ENCODE data around the gene ORC4. TPM values are rescaled to one million over a fixed set of nuclear protein-coding genes. Genes with fewer than 3 reads are reported as not detected.

The ORC4 gene
- polyA plus RNA-seq, 1 donor from 2014 or later: 261 TPM

GRCh38 chr2:147923846-147924245 lies 96.7 kb downstream of the ORC4 start:
- Histone ChIP-seq H3K27me3 (ENCODE audit: insufficient read depth, low read depth, low read length) (no peaks in the 10 kb centered on the region), H3K9ac (ENCODE audit: low read length) (no peak overlapping the region), H3K4me2 (ENCODE audit: low read length) (no peak overlapping the region), H2AFZ (ENCODE audit: low read depth, low read length) (no peak overlapping the region), H3F3A (ENCODE audit: insufficient read depth, low read length, poor library complexity, severe bottlenecking) (no peaks in the 10 kb centered on the region), H3K9me3 (ENCODE audit: low read length) (no peaks in the 10 kb centered on the region), H4K20me1 (ENCODE audit: insufficient read depth) (no peaks in the 10 kb centered on the region), H3K9me2 (ENCODE audit: insufficient read depth, low read length) (no peaks in the 10 kb centered on the region), H3K36me3 (ENCODE audit: insufficient read depth, low read length) (peaks cover 21% of the 10 kb centered on the region), H3K79me2 (replicated peaks; ENCODE audit: insufficient read depth, low read length) (no peaks in the 10 kb centered on the region), H3K4me3 (ENCODE audit: low read length) (no peak overlapping the region), H3K27ac (ENCODE audit: low read length) (no peak overlapping the region)
- TF ChIP-seq REST (IDR thresholded peaks at IDR 0.05; ENCODE audit: borderline replicate concordance) (no peak), RAD21 (conservative IDR thresholded peaks at IDR 0.05) (no peak), EP300 (conservative IDR thresholded peaks at IDR 0.05; ENCODE audit: poor library complexity, severe bottlenecking) (no peak), MXI1 (conservative IDR thresholded peaks at IDR 0.05; ENCODE audit: poor library complexity, severe bottlenecking) (no peak), CTCF (IDR thresholded peaks at IDR 0.05; ENCODE audit: poor library complexity, severe bottlenecking) (no peak), EZH2 (IDR thresholded peaks at IDR 0.05; ENCODE audit: borderline replicate concordance, insufficient read depth, low read length, poor library complexity, severe bottlenecking) (no peak), POLR2AphosphoS5 (IDR thresholded peaks at IDR 0.05) (no peak), SMC3 (conservative IDR thresholded peaks at IDR 0.05; ENCODE audit: poor library complexity) (no peak), TAF1 (IDR thresholded peaks at IDR 0.05; ENCODE audit: low read depth) (no peak)

GRCh38 chr2:147917161-147917560 lies 103.4 kb downstream of the ORC4 start:
- Histone ChIP-seq H3K27ac (ENCODE audit: low read length) (no peak overlapping the region), H3K4me3 (ENCODE audit: low read length) (no peak overlapping the region), H3K36me3 (ENCODE audit: insufficient read depth, low read length) (no peaks in the 10 kb centered on the region), H3K9me3 (ENCODE audit: low read length) (no peaks in the 10 kb centered on the region), H3K79me2 (replicated peaks; ENCODE audit: insufficient read depth, low read length) (peaks cover 8% of the 10 kb centered on the region), H3F3A (ENCODE audit: insufficient read depth, low read length, poor library complexity, severe bottlenecking) (no peaks in the 10 kb centered on the region), H3K27me3 (ENCODE audit: insufficient read depth, low read depth, low read length) (no peaks in the 10 kb centered on the region), H3K4me2 (ENCODE audit: low read length) (no peak overlapping the region), H3K9me2 (ENCODE audit: insufficient read depth, low read length) (no peaks in the 10 kb centered on the region), H4K20me1 (ENCODE audit: insufficient read depth) (no peaks in the 10 kb centered on the region), H3K9ac (ENCODE audit: low read length) (no peak overlapping the region), H2AFZ (ENCODE audit: low read depth, low read length) (no peak overlapping the region)
- TF ChIP-seq EZH2 (IDR thresholded peaks at IDR 0.05; ENCODE audit: borderline replicate concordance, insufficient read depth, low read length, poor library complexity, severe bottlenecking) (no peak), REST (IDR thresholded peaks at IDR 0.05; ENCODE audit: borderline replicate concordance) (no peak), RAD21 (conservative IDR thresholded peaks at IDR 0.05) (no peak), TAF1 (IDR thresholded peaks at IDR 0.05; ENCODE audit: low read depth) (no peak), SMC3 (conservative IDR thresholded peaks at IDR 0.05; ENCODE audit: poor library complexity) (no peak), EP300 (conservative IDR thresholded peaks at IDR 0.05; ENCODE audit: poor library complexity, severe bottlenecking) (no peak), POLR2AphosphoS5 (IDR thresholded peaks at IDR 0.05) (no peak), CTCF (IDR thresholded peaks at IDR 0.05; ENCODE audit: poor library complexity, severe bottlenecking) (no peak), MXI1 (conservative IDR thresholded peaks at IDR 0.05; ENCODE audit: poor library complexity, severe bottlenecking) (no peak)
